H9 (cell line): Measurements from ENCODE around the gene AR. TPM values are rescaled to one million over a fixed set of nuclear protein-coding genes. Genes with fewer than 3 reads are reported as not detected.

Experiments used
- DNase-seq: peaks from one replicate; pipeline ENCODE4 v3.0.0-alpha.2; 2017
- H2AFZ ChIP-seq: one replicate; pipeline ENCODE4 v1.6.1; 2013; ENCODE audit warnings: mild to moderate bottlenecking, low read length, control low read depth, moderate library complexity
- H2AK5ac ChIP-seq: 2 replicates; pipeline ENCODE4 v1.6.1; 2013; ENCODE audit warnings: low read length, control low read depth, mixed read lengths; ENCODE audit not compliant: insufficient read length
- H2BK120ac ChIP-seq: one replicate; pipeline ENCODE4 v1.6.1; 2013; ENCODE audit warnings: low read depth, mild to moderate bottlenecking, low read length, control low read depth, inconsistent platforms; ENCODE audit not compliant: poor library complexity, severe bottlenecking
- H2BK12ac ChIP-seq: 2 replicates; pipeline ENCODE4 v1.6.1; 2013; ENCODE audit warnings: low read length, control low read depth, mixed read lengths, low read depth; ENCODE audit not compliant: insufficient read length
- H2BK15ac ChIP-seq: 2 replicates; pipeline ENCODE4 v1.6.1; 2013; ENCODE audit warnings: low read depth, low read length, control low read depth
- H2BK20ac ChIP-seq: one replicate; pipeline ENCODE4 v1.6.1; 2013; ENCODE audit warnings: low read depth, mild to moderate bottlenecking, low read length, control low read depth, inconsistent platforms; ENCODE audit not compliant: poor library complexity, severe bottlenecking
- H2BK5ac ChIP-seq: 2 replicates; pipeline ENCODE4 v1.6.1; 2013; ENCODE audit warnings: low read length, control low read depth, mixed read lengths; ENCODE audit not compliant: insufficient read length
- H3K14ac ChIP-seq: 2 replicates; pipeline ENCODE4 v1.6.1; 2013; ENCODE audit warnings: low read length, control low read depth; ENCODE audit not compliant: insufficient read depth
- H3K18ac ChIP-seq: 2 replicates; pipeline ENCODE4 v1.6.1; 2013; ENCODE audit warnings: low read depth, mild to moderate bottlenecking, mixed read lengths, low read length, control low read depth; ENCODE audit not compliant: insufficient read length
- H3K23ac ChIP-seq: 2 replicates; pipeline ENCODE4 v1.6.1; 2013; ENCODE audit warnings: low read length, control low read depth, mixed read lengths, low read depth; ENCODE audit not compliant: insufficient read length
- H3K23me2 ChIP-seq: 2 replicates; pipeline ENCODE4 v1.6.1; 2013; ENCODE audit warnings: low read depth, mild to moderate bottlenecking, mixed read lengths, low read length, control low read depth; ENCODE audit not compliant: insufficient read length, poor library complexity, severe bottlenecking
- H3K27ac ChIP-seq: 2 replicates; pipeline ENCODE4 v1.5.1; 2013; ENCODE audit warnings: low read length, control low read depth, mixed read lengths, low read depth; ENCODE audit not compliant: insufficient read length
- H3K27me3 ChIP-seq: 2 replicates; pipeline ENCODE4 v1.6.1; 2013; ENCODE audit warnings: low read length, control low read depth, inconsistent platforms; ENCODE audit not compliant: insufficient read depth
- H3K4ac ChIP-seq: 2 replicates; pipeline ENCODE4 v1.6.1; 2013; ENCODE audit warnings: low read depth, mild to moderate bottlenecking, control low read depth, inconsistent platforms, low read length, moderate library complexity
- H3K4me1 ChIP-seq: 2 replicates; pipeline ENCODE4 v1.6.1; 2013; ENCODE audit warnings: low read length, control low read depth, inconsistent platforms; ENCODE audit not compliant: insufficient read depth
- H3K4me2 ChIP-seq: 2 replicates; pipeline ENCODE4 v1.6.1; 2013; ENCODE audit warnings: low read length, control low read depth, mixed read lengths; ENCODE audit not compliant: insufficient read length, insufficient read depth
- H3K56ac ChIP-seq: 2 replicates; pipeline ENCODE4 v1.6.1; 2013; ENCODE audit warnings: low read depth, mild to moderate bottlenecking, mixed read lengths, low read length, control low read depth; ENCODE audit not compliant: insufficient read length
- H3K79me1 ChIP-seq: 2 replicates; pipeline ENCODE4 v1.6.1; 2013; ENCODE audit warnings: low read depth, mild to moderate bottlenecking, moderate library complexity, low read length, control low read depth, inconsistent platforms; ENCODE audit not compliant: insufficient read depth, poor library complexity, severe bottlenecking
- H3K79me2 ChIP-seq: 2 replicates; pipeline ENCODE4 v1.6.1; 2013; ENCODE audit warnings: low read length, control low read depth, inconsistent platforms; ENCODE audit not compliant: insufficient read depth
- H3K9ac ChIP-seq: 2 replicates; pipeline ENCODE4 v1.6.1; 2013; ENCODE audit warnings: low read length, control low read depth, mixed read lengths; ENCODE audit not compliant: insufficient read length; ENCODE audit errors: extremely low read depth
- H3K9me3 ChIP-seq: one replicate; pipeline ENCODE4 v1.6.1; 2013; ENCODE audit warnings: low read depth, low read length, inconsistent platforms; ENCODE audit not compliant: control insufficient read depth
- H3T11ph ChIP-seq: one replicate; pipeline ENCODE4 v1.6.1; 2013; ENCODE audit warnings: mild to moderate bottlenecking, low read length, control low read depth, inconsistent platforms
- H4K20me1 ChIP-seq: one replicate; pipeline ENCODE4 v1.6.1; 2013; ENCODE audit not compliant: control insufficient read depth, insufficient read length, insufficient read depth
- H4K5ac ChIP-seq: 2 replicates; pipeline ENCODE4 v1.6.1; 2013; ENCODE audit warnings: low read depth, mild to moderate bottlenecking, mixed read lengths, low read length, control low read depth; ENCODE audit not compliant: insufficient read length
- H4K8ac ChIP-seq: replicated peaks from 2 replicates; pipeline ENCODE4 v1.6.1; 2013; ENCODE audit warnings: low read length, control low read depth, mixed read lengths, low read depth; ENCODE audit not compliant: insufficient read length
- H4K91ac ChIP-seq: 2 replicates; pipeline ENCODE4 v1.6.1; 2013; ENCODE audit warnings: low read depth, mild to moderate bottlenecking, moderate library complexity, mixed read lengths, low read length, control low read depth; ENCODE audit not compliant: insufficient read length
- H3K27ac Mint-ChIP-seq, 3 experiments: 2 replicates in 2 of 3; 3 replicates in 1 of 3; pipeline ENCODE4 v1.8.0; 2020 to 2021; ENCODE audit warnings: mixed read lengths in 3 of 3, mild to moderate bottlenecking in 1 of 3, moderate library complexity in 1 of 3
- H3K27me3 Mint-ChIP-seq: 2 replicates; pipeline ENCODE4 v1.8.0; 2021; ENCODE audit warnings: low read depth, mild to moderate bottlenecking, moderate library complexity, mixed read lengths
- H3K36me3 Mint-ChIP-seq, 3 experiments: 2 replicates in 2 of 3; 3 replicates in 1 of 3; pipeline ENCODE4 v1.8.0; 2020 to 2021; ENCODE audit warnings: low read depth in 3 of 3, mixed read lengths in 3 of 3; ENCODE audit not compliant: insufficient read depth in 1 of 3
- H3K4me1 Mint-ChIP-seq, 2 experiments: 2 replicates each; pipeline ENCODE4 v1.8.0; 2020; ENCODE audit warnings: mixed read lengths in 2 of 2
- H3K4me3 Mint-ChIP-seq, 2 experiments: 2 replicates in 1 of 2; 3 replicates in 1 of 2; pipeline ENCODE4 v1.8.0; 2020 to 2021; ENCODE audit warnings: mild to moderate bottlenecking in 2 of 2, mixed read lengths in 2 of 2, moderate library complexity in 1 of 2
- H3K9me3 Mint-ChIP-seq, 2 experiments: 2 replicates in 1 of 2; 3 replicates in 1 of 2; pipeline ENCODE4 v1.8.0; 2020; ENCODE audit warnings: mild to moderate bottlenecking in 2 of 2, mixed read lengths in 2 of 2, moderate library complexity in 1 of 2
- WGBS: extraction: QIAGEN DNeasy Blood & Tissue Kit; methylation state at CpG from one replicate; pipeline ENCODE4 v1.1.7; 2013; ENCODE audit warnings: missing lambda C conversion rate, low lambda C conversion rate, mixed read lengths; ENCODE audit not compliant: insufficient read length; ENCODE audit errors: extremely low coverage; 5-methylcytosine and 5-hydroxymethylcytosine counted together
- total RNA-seq: library from RNA; stranded (reverse); gene quantifications from 2 replicates; pipeline ENCODE4 v1.2.1, GENCODE V29; 2021
- TF ChIP-seq, protein P1 (sequence below): fragments of 200-600 bp; sonication (generic); conservative IDR thresholded peaks from 3 replicates; pipeline ENCODE4 v1.8.0; 2021; ENCODE audit warnings: antibody characterized with exemption, mild to moderate bottlenecking

The AR gene
- total RNA-seq, 1 experiment from 2014 or later = 3.5 TPM

DNA sequence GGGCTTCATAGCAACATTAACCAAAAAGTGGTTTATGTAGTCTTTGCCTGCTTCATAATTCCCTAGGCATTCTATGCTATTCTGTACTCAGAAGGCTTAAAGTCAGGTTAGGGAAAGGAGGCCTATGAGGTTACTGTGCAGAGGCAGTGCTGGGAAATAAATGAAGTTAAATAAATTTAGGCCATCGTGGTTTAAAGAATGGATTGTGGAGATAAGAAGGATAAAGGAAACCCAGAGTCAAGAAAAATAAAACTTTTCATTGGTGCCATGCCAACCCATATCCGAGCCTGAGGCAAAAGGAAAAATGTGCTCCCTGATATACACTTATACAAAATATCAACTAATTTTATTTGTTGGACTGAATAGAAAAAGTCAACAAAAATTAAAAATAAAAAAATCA, 70.2 kb downstream of the AR start:
- H4K91ac ChIP-seq = no peak overlapping the region
- no peaks in the 10 kb centered on the region for H3K27me3 ChIP-seq
- peaks cover 56 to 60% of the 10 kb centered on the region in 2 experiments for H3K9me3 Mint-ChIP-seq
- peaks cover 5% of the 10 kb centered on the region in 2 experiments for H3K4me1 Mint-ChIP-seq
- no peak overlapping the region for H2AK5ac ChIP-seq
- H3K36me3 Mint-ChIP-seq = peaks cover 0 to 5% (median 4%) of the 10 kb centered on the region in 3 experiments; a peak in 3 of 7 replicates
- no peak overlapping the region for H3K23ac ChIP-seq
- H3K4me3 Mint-ChIP-seq = no peak overlapping the region
- no peaks in the 10 kb centered on the region for H4K20me1 ChIP-seq
- no peak overlapping the region for H2BK20ac ChIP-seq
- H3K9me3 ChIP-seq = peaks cover 32% of the 10 kb centered on the region
- H3K4me1 ChIP-seq = no peaks in the 10 kb centered on the region; the same call in 1 of the 2 replicates
- H3K27me3 Mint-ChIP-seq = no peaks in the 10 kb centered on the region
- H3K56ac ChIP-seq = no peak overlapping the region
- DNase-seq = no peak
- H2BK12ac ChIP-seq = no peak overlapping the region
- no peak overlapping the region for H2BK15ac ChIP-seq
- H3K79me2 ChIP-seq = no peaks in the 10 kb centered on the region
- no peak overlapping the region for H3K4ac ChIP-seq
- TF ChIP-seq, protein P1, sequence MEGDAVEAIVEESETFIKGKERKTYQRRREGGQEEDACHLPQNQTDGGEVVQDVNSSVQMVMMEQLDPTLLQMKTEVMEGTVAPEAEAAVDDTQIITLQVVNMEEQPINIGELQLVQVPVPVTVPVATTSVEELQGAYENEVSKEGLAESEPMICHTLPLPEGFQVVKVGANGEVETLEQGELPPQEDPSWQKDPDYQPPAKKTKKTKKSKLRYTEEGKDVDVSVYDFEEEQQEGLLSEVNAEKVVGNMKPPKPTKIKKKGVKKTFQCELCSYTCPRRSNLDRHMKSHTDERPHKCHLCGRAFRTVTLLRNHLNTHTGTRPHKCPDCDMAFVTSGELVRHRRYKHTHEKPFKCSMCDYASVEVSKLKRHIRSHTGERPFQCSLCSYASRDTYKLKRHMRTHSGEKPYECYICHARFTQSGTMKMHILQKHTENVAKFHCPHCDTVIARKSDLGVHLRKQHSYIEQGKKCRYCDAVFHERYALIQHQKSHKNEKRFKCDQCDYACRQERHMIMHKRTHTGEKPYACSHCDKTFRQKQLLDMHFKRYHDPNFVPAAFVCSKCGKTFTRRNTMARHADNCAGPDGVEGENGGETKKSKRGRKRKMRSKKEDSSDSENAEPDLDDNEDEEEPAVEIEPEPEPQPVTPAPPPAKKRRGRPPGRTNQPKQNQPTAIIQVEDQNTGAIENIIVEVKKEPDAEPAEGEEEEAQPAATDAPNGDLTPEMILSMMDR = no peak
- no peak overlapping the region for H3K18ac ChIP-seq
- no peaks in the 10 kb centered on the region for H3K23me2 ChIP-seq
- no peak overlapping the region for H3T11ph ChIP-seq
- H2BK5ac ChIP-seq = no peak overlapping the region
- no peak overlapping the region for H3K9ac ChIP-seq
- no peaks in the 10 kb centered on the region for H3K79me1 ChIP-seq
- no CpG with 5 or more reads among the region's 2 CpGs for WGBS
- H4K5ac ChIP-seq = no peak overlapping the region
- no peak overlapping the region for H4K8ac ChIP-seq
- no peak overlapping the region for H2AFZ ChIP-seq
- no peak overlapping the region for H3K14ac ChIP-seq
- H2BK120ac ChIP-seq = no peak overlapping the region
- H3K27ac ChIP-seq = no peak overlapping the region
- no peak overlapping the region for H3K27ac Mint-ChIP-seq
- H3K4me2 ChIP-seq = no peak overlapping the region
